Neural cell (in vitro differentiated cells): Measurements from ENCODE around the gene CFAP20DC.

Source experiments
- CTCF ChIP-seq: fragments of 450-650 bp; IDR thresholded peaks from 2 replicates; pipeline ENCODE4 v1.5.1; 2014; ENCODE audit warnings: antibody characterized with exemption, mild to moderate bottlenecking, moderate library complexity; ENCODE audit not compliant: poor library complexity, severe bottlenecking
- EP300 ChIP-seq: fragments of 450-650 bp; conservative IDR thresholded peaks from 2 replicates; pipeline ENCODE4 v1.6.1; 2014; ENCODE audit warnings: antibody characterized with exemption, mild to moderate bottlenecking, moderate library complexity; ENCODE audit not compliant: poor library complexity, severe bottlenecking
- EZH2 ChIP-seq: fragments of 200-600, 300-800 bp; shearing (Covaris generic), sonication (generic); IDR thresholded peaks from 2 replicates; pipeline ENCODE4 v1.6.1; 2014; ENCODE audit warnings: antibody characterized with exemption, low read length, borderline replicate concordance, mild to moderate bottlenecking; ENCODE audit not compliant: insufficient read depth, poor library complexity, severe bottlenecking
- MXI1 ChIP-seq: fragments of 450-650 bp; conservative IDR thresholded peaks from 2 replicates; pipeline ENCODE4 v1.6.1; 2014; ENCODE audit warnings: antibody characterized with exemption, mild to moderate bottlenecking; ENCODE audit not compliant: poor library complexity, severe bottlenecking
- POLR2AphosphoS5 ChIP-seq: IDR thresholded peaks from 2 replicates; pipeline ENCODE4 v1.6.1; 2012
- RAD21 ChIP-seq: fragments of 450-650 bp; conservative IDR thresholded peaks from 2 replicates; pipeline ENCODE4 v1.6.1; 2014; ENCODE audit warnings: antibody characterized with exemption, mild to moderate bottlenecking, moderate library complexity
- REST ChIP-seq: IDR thresholded peaks from 2 replicates; pipeline ENCODE4 v1.6.1; 2012; ENCODE audit warnings: borderline replicate concordance
- SMC3 ChIP-seq: fragments of 450-650 bp; conservative IDR thresholded peaks from 2 replicates; pipeline ENCODE4 v1.6.1; 2014; ENCODE audit warnings: antibody characterized with exemption, mild to moderate bottlenecking, moderate library complexity; ENCODE audit not compliant: poor library complexity
- TAF1 ChIP-seq: IDR thresholded peaks from 2 replicates; pipeline ENCODE4 v1.6.1; 2012; ENCODE audit warnings: low read depth

GRCh38 chr3:58963928-58964503 is 85.8 kb downstream of the CFAP20DC start:
- TF ChIP-seq RAD21 (no peak), CTCF (no peak), POLR2AphosphoS5 (no peak), SMC3 (no peak), EP300 (no peak), EZH2 (no peak), MXI1 (no peak), REST (no peak), TAF1 (no peak)
